Thymus (tissue), 11 donors: ENCODE results near the gene KLHDC8A. TPM values are rescaled to one million over a fixed set of nuclear protein-coding genes. Genes with fewer than 3 reads are reported as not detected.

Experiments used
- DNase-seq, 9 donors: peaks; one replicate each; pipeline ENCODE4 v3.0.0-alpha.2; 2013; ENCODE audit warnings: low spot score in 9 of 9, low read depth in 6 of 9, missing footprints in 1 of 9
- H3K27ac ChIP-seq, 2 donors: one replicate each; pipeline ENCODE4 v1.5.1; 2013; ENCODE audit warnings: control low read depth in 1 of 2, low read depth in 1 of 2, low read length in 1 of 2, mild to moderate bottlenecking in 1 of 2, moderate library complexity in 1 of 2
- H3K27me3 ChIP-seq, 2 donors: one replicate each; pipeline ENCODE4 v1.5.1; 2013; ENCODE audit warnings: low read length in 1 of 2; ENCODE audit not compliant: control insufficient read depth in 2 of 2, insufficient read depth in 1 of 2
- H3K36me3 ChIP-seq, 2 donors: one replicate each; pipeline ENCODE4 v1.5.1; 2013; ENCODE audit warnings: low read length in 1 of 2, mild to moderate bottlenecking in 1 of 2, moderate library complexity in 1 of 2; ENCODE audit not compliant: control insufficient read depth in 2 of 2, insufficient read depth in 2 of 2
- H3K4me1 ChIP-seq, 2 donors: one replicate each; pipeline ENCODE4 v1.5.1; 2013; ENCODE audit warnings: low read length in 2 of 2; ENCODE audit not compliant: control insufficient read depth in 2 of 2, insufficient read depth in 2 of 2
- H3K4me3 ChIP-seq, 2 donors: one replicate each; pipeline ENCODE4 v1.5.1; 2013; ENCODE audit warnings: low read length in 2 of 2, control low read depth in 1 of 2, mild to moderate bottlenecking in 1 of 2
- H3K9me3 ChIP-seq, 2 donors: one replicate each; pipeline ENCODE4 v1.5.1; 2013; ENCODE audit warnings: low read length in 1 of 2, mild to moderate bottlenecking in 1 of 2; ENCODE audit not compliant: control insufficient read depth in 2 of 2, insufficient read depth in 1 of 2
- whole genome bisulfite sequencing: extraction: QIAGEN DNeasy Blood & Tissue Kit; methylation state at CpG from one replicate; pipeline ENCODE4 v1.1.7; 2013; 5-methylcytosine and 5-hydroxymethylcytosine counted together
- polyA plus RNA-seq: library from polyadenylated mRNA; stranded (reverse); fragments of 200-250 nt; gene quantifications from one replicate; pipeline ENCODE4 v1.2.3, GENCODE V29; 2013
- total RNA-seq: library from RNA; stranded (reverse); fragments of 120-200 nt; gene quantifications from one replicate; pipeline ENCODE4 v1.2.4, GENCODE V29; 2013
- donor health status: healthy.

The KLHDC8A gene
- total and polyA plus RNA-seq, 2 donors: 0.19 to 0.50 TPM

GRCh38 chr1:205317311-205317917 lies 39.3 kb downstream of the KLHDC8A start:
- Histone ChIP-seq H3K27ac (no peak overlapping the region), H3K4me3 (no peak overlapping the region), H3K36me3 (no peaks in the 10 kb centered on the region), H3K27me3 (peaks cover 2 to 53% of the 10 kb centered on the region in 2 donors), H3K9me3 (peaks cover 0 to 10% of the 10 kb centered on the region in 2 donors), H3K4me1 (peaks cover 20 to 54% of the 10 kb centered on the region in 2 donors)
- no peak for DNase-seq
- WGBS: 70% methylated on average over 7 of the region's 7 CpGs

- no peaks in the 10 kb centered on the region for H3K9me3 ChIP-seq
- H3K4me3 ChIP-seq: no peak overlapping the region
- no peak for DNase-seq
- peaks cover 0 to 8% of the 10 kb centered on the region in 2 donors for H3K36me3 ChIP-seq
- H3K4me1 ChIP-seq: peaks cover 24 to 54% of the 10 kb centered on the region in 2 donors
- H3K27me3 ChIP-seq: peaks cover 0 to 41% of the 10 kb centered on the region in 2 donors
- H3K27ac ChIP-seq: no peak overlapping the region
- WGBS: 48% methylated on average over 2 of the region's 2 CpGs
Measured at GRCh38 chr1:205316161-205316566, 40.6 kb downstream of the KLHDC8A start.

- WGBS: 96% methylated on average over 5 of the region's 5 CpGs
- H3K27ac ChIP-seq: no peak overlapping the region
- peaks cover 0 to 33% of the 10 kb centered on the region in 2 donors for H3K27me3 ChIP-seq
- peaks cover 20 to 56% of the 10 kb centered on the region in 2 donors for H3K4me1 ChIP-seq
- H3K4me3 ChIP-seq: no peak overlapping the region
- peaks cover 0 to 18% of the 10 kb centered on the region in 2 donors for H3K36me3 ChIP-seq
- DNase-seq: no peak
- H3K9me3 ChIP-seq: no peaks in the 10 kb centered on the region
Measured at GRCh38 chr1:205315008-205315618, 41.6 kb downstream of the KLHDC8A start.

- Histone ChIP-seq H3K4me1 (peaks cover 20 to 45% of the 10 kb centered on the region in 2 donors), H3K4me3 (peak overlapping the region; percentile 21 to 25)
- peak in 6 of 9 donors; percentile 61 to 89 (median 64) for DNase-seq
Measured at GRCh38 chr1:205313563-205314308, 43.0 kb downstream of the KLHDC8A start.

GRCh38 chr1:205312866-205313562 lies 43.7 kb downstream of the KLHDC8A start:
- Histone ChIP-seq H3K27me3 (peaks cover 0 to 14% of the 10 kb centered on the region in 2 donors), H3K27ac (peak overlapping the region; percentile 91 to 92), H3K4me3 (peak overlapping the region; percentile 21 to 25), H3K4me1 (peaks cover 20 to 39% of the 10 kb centered on the region in 2 donors), H3K36me3 (peaks cover 0 to 28% of the 10 kb centered on the region in 2 donors), H3K9me3 (no peaks in the 10 kb centered on the region)
- 56% methylated on average over 10 of the region's 10 CpGs for WGBS
- peak in 2 of 9 donors; percentile 20 to 58 for DNase-seq

More at GRCh38 chr1:205313563-205314308, 43.0 kb downstream of the KLHDC8A start:
- H3K9me3 ChIP-seq: no peaks in the 10 kb centered on the region
- H3K36me3 ChIP-seq: peaks cover 0 to 21% of the 10 kb centered on the region in 2 donors
- H3K27me3 ChIP-seq: peaks cover 0 to 21% of the 10 kb centered on the region in 2 donors
- WGBS: 28% methylated on average over 21 of the region's 21 CpGs
- H3K27ac ChIP-seq: peak overlapping the region; percentile 91 to 92

GRCh38 chr1:205310976-205311704 lies 45.6 kb downstream of the KLHDC8A start:
- Histone ChIP-seq H3K27ac (no peak overlapping the region), H3K27me3 (peaks cover 0 to 6% of the 10 kb centered on the region in 2 donors), H3K4me3 (no peak overlapping the region), H3K9me3 (no peaks in the 10 kb centered on the region), H3K36me3 (peaks cover 0 to 46% of the 10 kb centered on the region in 2 donors), H3K4me1 (peaks cover 20 to 28% of the 10 kb centered on the region in 2 donors)
- WGBS: 97% methylated on average over 8 of the region's 8 CpGs
- DNase-seq: no peak

GRCh38 chr1:205309741-205310140 lies 47.0 kb downstream of the KLHDC8A start:
- peaks cover 0 to 58% of the 10 kb centered on the region in 2 donors for H3K36me3 ChIP-seq
- H3K4me3 ChIP-seq: no peak overlapping the region
- no peak for DNase-seq
- H3K27ac ChIP-seq: no peak overlapping the region
- 92% methylated on average over 1 of the region's 1 CpG for WGBS
- H3K4me1 ChIP-seq: peaks cover 23 to 28% of the 10 kb centered on the region in 2 donors
- H3K9me3 ChIP-seq: no peaks in the 10 kb centered on the region
- peaks cover 0 to 6% of the 10 kb centered on the region in 2 donors for H3K27me3 ChIP-seq

- H3K9me3 ChIP-seq: no peaks in the 10 kb centered on the region
- peaks cover 0 to 14% of the 10 kb centered on the region in 2 donors for H3K27me3 ChIP-seq
- H3K4me3 ChIP-seq: no peak overlapping the region
- no peak for DNase-seq
- WGBS: 96% methylated on average over 7 of the region's 7 CpGs
- H3K36me3 ChIP-seq: peaks cover 6 to 78% of the 10 kb centered on the region in 2 donors
- no peak overlapping the region for H3K27ac ChIP-seq
- peaks cover 11% of the 10 kb centered on the region in 2 donors for H3K4me1 ChIP-seq
Measured at GRCh38 chr1:205306929-205307566, 49.7 kb downstream of the KLHDC8A start.
